HEK293 (cell line): Measurements from ENCODE around the gene ZBTB22.

Source experiments
- CTCF ChIA-PET: fragments of 350-600 bp; formaldehyde crosslinking; extraction: SDS; loops from one replicate; lab custom pipeline; 2021; ENCODE audit warnings: antibody characterized with exemption; lab: Yijun Ruan, JAX
- POLR2A ChIA-PET: fragments of 300-600 bp; formaldehyde crosslinking; extraction: SDS; loops from one replicate; lab custom pipeline; 2020; ENCODE audit warnings: antibody characterized with exemption, inconsistent platforms; lab: Yijun Ruan, JAX
- H3K27ac ChIP-seq: fragments of 200-500 bp; sonication (Bioruptor generic); 2 replicates; pipeline ENCODE4 v1.5.1; 2014; ENCODE audit warnings: low read depth, low read length, control low read depth, inconsistent platforms; ENCODE audit errors: extremely low read depth
- H3K36me3 ChIP-seq, 2 experiments: fragments of 200-500 bp in 1 of 2; sonication (Bioruptor generic) in 1 of 2; 1 replicate in 1 of 2; 2 replicates in 1 of 2; pipeline ENCODE4 v1.5.1; 2014 to 2017; ENCODE audit warnings: inconsistent platforms in 2 of 2, low read length in 2 of 2; ENCODE audit not compliant: control insufficient read depth in 2 of 2, insufficient read depth in 1 of 2
- H3K4me1 ChIP-seq: fragments of 200-500 bp; sonication (Bioruptor generic); 2 replicates; pipeline ENCODE4 v1.5.1; 2014; ENCODE audit warnings: mild to moderate bottlenecking, low read length, inconsistent platforms; ENCODE audit not compliant: control insufficient read depth, insufficient read depth
- H3K4me3 ChIP-seq: 2 replicates; pipeline ENCODE4 v1.5.1; 2011; ENCODE audit warnings: low read depth, mild to moderate bottlenecking, control low read depth, low read length, moderate library complexity
- H3K9me3 ChIP-seq: fragments of 200-500 bp; sonication (Bioruptor generic); 2 replicates; pipeline ENCODE4 v1.5.1; 2014; ENCODE audit warnings: low read depth, low read length, inconsistent platforms; ENCODE audit not compliant: control insufficient read depth, insufficient read depth
- GLIS2 ChIP-seq: fragments of 450-650 bp; formaldehyde crosslinking; IDR thresholded peaks from 2 replicates; pipeline ENCODE4 v1.5.1; 2016; ENCODE audit warnings: missing biosample characterization, missing genetic modification characterization
- IKZF3 ChIP-seq: fragments of 450-650 bp; IDR thresholded peaks from 2 replicates; pipeline ENCODE4 v1.5.0; 2018; ENCODE audit warnings: missing biosample characterization, mild to moderate bottlenecking, missing genetic modification characterization, moderate library complexity
- SP3 ChIP-seq: fragments of 450-650 bp; formaldehyde crosslinking; IDR thresholded peaks from 2 replicates; pipeline ENCODE4 v1.5.1; 2016; ENCODE audit warnings: missing biosample characterization, missing genetic modification characterization
- TCF7L2 ChIP-seq: IDR thresholded peaks from 2 replicates; pipeline ENCODE4 v1.6.1; 2011; ENCODE audit warnings: low read depth, mild to moderate bottlenecking, inconsistent platforms, low read length, moderate library complexity, borderline replicate concordance
- ZBTB20 ChIP-seq: fragments of 450-650 bp; formaldehyde crosslinking; IDR thresholded peaks from 2 replicates; pipeline ENCODE4 v1.5.1; 2016; ENCODE audit warnings: missing biosample characterization, missing genetic modification characterization
- ZIC2 ChIP-seq: fragments of 450-650 bp; formaldehyde crosslinking; IDR thresholded peaks from 2 replicates; pipeline ENCODE4 v1.5.1; 2016; ENCODE audit warnings: missing biosample characterization, missing genetic modification characterization
- ZNF157 ChIP-seq: fragments of 450-650 bp; formaldehyde crosslinking; IDR thresholded peaks from 2 replicates; pipeline ENCODE4 v1.5.1; 2016; ENCODE audit warnings: missing biosample characterization, missing genetic modification characterization
- ZNF16 ChIP-seq: fragments of 450-650 bp; formaldehyde crosslinking; IDR thresholded peaks from 2 replicates; pipeline ENCODE4 v1.5.1; 2016; ENCODE audit warnings: low read depth, missing biosample characterization, missing genetic modification characterization
- ZNF23 ChIP-seq: fragments of 450-650 bp; formaldehyde crosslinking; IDR thresholded peaks from 2 replicates; pipeline ENCODE4 v1.5.1; 2016; ENCODE audit warnings: missing biosample characterization, missing genetic modification characterization, borderline replicate concordance
- ZNF404 ChIP-seq: fragments of 450-650 bp; formaldehyde crosslinking; IDR thresholded peaks from 2 replicates; pipeline ENCODE4 v1.5.1; 2017; ENCODE audit warnings: missing biosample characterization, missing genetic modification characterization
- ZNF501 ChIP-seq: fragments of 450-650 bp; formaldehyde crosslinking; IDR thresholded peaks from 2 replicates; pipeline ENCODE4 v1.5.1; 2016; ENCODE audit warnings: missing biosample characterization, missing genetic modification characterization
- ZNF626 ChIP-seq: fragments of 450-650 bp; sonication (Bioruptor Pico); formaldehyde crosslinking; IDR thresholded peaks from 2 replicates; pipeline ENCODE4 v1.5.1; 2018; ENCODE audit warnings: missing biosample characterization, missing genetic modification characterization, inconsistent platforms
- ZNF76 ChIP-seq: fragments of 450-650 bp; formaldehyde crosslinking; IDR thresholded peaks from 2 replicates; pipeline ENCODE4; 2016; ENCODE audit warnings: low read depth, missing biosample characterization, missing genetic modification characterization, borderline replicate concordance
- ZNF768 ChIP-seq: fragments of 450-650 bp; formaldehyde crosslinking; IDR thresholded peaks from 2 replicates; pipeline ENCODE4 v1.5.1; 2018; ENCODE audit warnings: missing biosample characterization, mild to moderate bottlenecking, missing genetic modification characterization
- TF ChIP-seq, protein P1 (sequence below): fragments of 450-650 bp; formaldehyde crosslinking; IDR thresholded peaks from 2 replicates; pipeline ENCODE4 v1.5.1; 2016; ENCODE audit warnings: missing biosample characterization, missing genetic modification characterization
- TF ChIP-seq, protein P2 (sequence below): fragments of 450-650 bp; formaldehyde crosslinking; IDR thresholded peaks from 2 replicates; pipeline ENCODE4 v1.5.1; 2016; ENCODE audit warnings: missing biosample characterization, missing genetic modification characterization
- TF ChIP-seq, protein P3 (sequence below): fragments of 450-650 bp; formaldehyde crosslinking; IDR thresholded peaks from 2 replicates; pipeline ENCODE4 v1.5.1; 2016; ENCODE audit warnings: missing biosample characterization, missing genetic modification characterization, borderline replicate concordance

Gene ZBTB22

DNA sequence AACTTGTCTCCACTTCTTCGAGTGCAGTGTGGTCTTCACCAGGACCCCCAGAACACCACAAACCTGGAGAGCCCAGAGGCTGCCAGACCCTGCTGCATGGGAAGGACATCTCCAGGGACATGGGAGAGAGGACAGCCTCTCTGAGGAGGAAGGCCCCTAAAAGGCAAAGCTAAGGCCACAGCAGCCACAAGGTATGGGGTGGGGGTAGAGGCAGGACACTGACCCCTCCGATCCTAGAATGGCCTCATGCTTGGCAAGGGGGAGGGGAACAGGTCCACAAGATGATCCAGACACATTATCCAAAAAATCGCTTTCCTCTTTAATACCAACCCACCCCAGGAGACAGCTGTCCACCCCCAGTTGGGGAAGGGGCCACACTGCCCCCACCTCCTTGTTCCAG lies 38.7 kb downstream of the ZBTB22 start (continued):
- TF ChIP-seq, protein P1, sequence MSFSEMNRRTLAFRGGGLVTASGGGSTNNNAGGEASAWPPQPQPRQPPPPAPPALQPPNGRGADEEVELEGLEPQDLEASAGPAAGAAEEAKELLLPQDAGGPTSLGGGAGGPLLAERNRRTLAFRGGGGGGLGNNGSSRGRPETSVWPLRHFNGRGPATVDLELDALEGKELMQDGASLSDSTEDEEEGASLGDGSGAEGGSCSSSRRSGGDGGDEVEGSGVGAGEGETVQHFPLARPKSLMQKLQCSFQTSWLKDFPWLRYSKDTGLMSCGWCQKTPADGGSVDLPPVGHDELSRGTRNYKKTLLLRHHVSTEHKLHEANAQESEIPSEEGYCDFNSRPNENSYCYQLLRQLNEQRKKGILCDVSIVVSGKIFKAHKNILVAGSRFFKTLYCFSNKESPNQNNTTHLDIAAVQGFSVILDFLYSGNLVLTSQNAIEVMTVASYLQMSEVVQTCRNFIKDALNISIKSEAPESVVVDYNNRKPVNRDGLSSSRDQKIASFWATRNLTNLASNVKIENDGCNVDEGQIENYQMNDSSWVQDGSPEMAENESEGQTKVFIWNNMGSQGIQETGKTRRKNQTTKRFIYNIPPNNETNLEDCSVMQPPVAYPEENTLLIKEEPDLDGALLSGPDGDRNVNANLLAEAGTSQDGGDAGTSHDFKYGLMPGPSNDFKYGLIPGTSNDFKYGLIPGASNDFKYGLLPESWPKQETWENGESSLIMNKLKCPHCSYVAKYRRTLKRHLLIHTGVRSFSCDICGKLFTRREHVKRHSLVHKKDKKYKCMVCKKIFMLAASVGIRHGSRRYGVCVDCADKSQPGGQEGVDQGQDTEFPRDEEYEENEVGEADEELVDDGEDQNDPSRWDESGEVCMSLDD = no peak
- TF ChIP-seq ZNF404 (tag by site-specific recombination) = no peak
- no peak for TF ChIP-seq ZNF768

DNA sequence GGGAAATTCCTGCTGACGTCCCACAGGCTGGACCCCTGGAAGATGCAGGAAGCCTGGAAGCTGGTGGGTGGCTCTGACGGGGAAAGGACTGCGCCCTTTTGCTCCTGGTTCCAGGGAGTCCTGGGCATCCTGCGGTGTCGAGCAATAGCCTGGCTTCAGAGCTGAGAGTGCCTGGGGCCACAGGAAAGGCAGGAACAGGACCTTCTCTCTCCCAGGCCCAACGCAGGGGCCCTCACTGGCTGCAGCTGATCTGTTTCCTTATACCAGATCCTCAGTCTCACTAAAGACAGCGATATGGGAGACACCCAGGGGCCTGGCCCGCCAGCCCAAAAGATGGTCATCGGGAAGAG lies 39.2 kb downstream of the ZBTB22 start:
- TF ChIP-seq ZNF157 (tag by site-specific recombination) (no peak), IKZF3 (tag by site-specific recombination) (peak; percentile 70), ZNF626 (tag by site-specific recombination) (no peak), ZIC2 (tag by site-specific recombination) (0 out of 2 replicates have a peak, but pooled peaks have one; percentile 39)
- Histone ChIP-seq H3K4me1 (peaks cover 30% of the 10 kb centered on the region), H3K4me3 (no peak overlapping the region), H3K9me3 (no peaks in the 10 kb centered on the region), H3K27ac (no peak overlapping the region), H3K36me3 (peaks cover 26 to 85% of the 10 kb centered on the region in 2 experiments)
- ChIA-PET CTCF (interaction anchor here (0.6 to 2.7 kb wide), 12 partner anchors 11 to 293 kb away, joined by 3 to 13 read pairs (median 5); partner anchors contain the start of genes PFDN6, RGL2 and WDR46), POLR2A (interaction anchor here (1.7 to 6.5 kb wide), 8 partner anchors 11 to 307 kb away, joined by 6 to 92 read pairs (median 22); partner anchors contain the start of genes CUTA, PFDN6, RGL2 and WDR46)

DNA sequence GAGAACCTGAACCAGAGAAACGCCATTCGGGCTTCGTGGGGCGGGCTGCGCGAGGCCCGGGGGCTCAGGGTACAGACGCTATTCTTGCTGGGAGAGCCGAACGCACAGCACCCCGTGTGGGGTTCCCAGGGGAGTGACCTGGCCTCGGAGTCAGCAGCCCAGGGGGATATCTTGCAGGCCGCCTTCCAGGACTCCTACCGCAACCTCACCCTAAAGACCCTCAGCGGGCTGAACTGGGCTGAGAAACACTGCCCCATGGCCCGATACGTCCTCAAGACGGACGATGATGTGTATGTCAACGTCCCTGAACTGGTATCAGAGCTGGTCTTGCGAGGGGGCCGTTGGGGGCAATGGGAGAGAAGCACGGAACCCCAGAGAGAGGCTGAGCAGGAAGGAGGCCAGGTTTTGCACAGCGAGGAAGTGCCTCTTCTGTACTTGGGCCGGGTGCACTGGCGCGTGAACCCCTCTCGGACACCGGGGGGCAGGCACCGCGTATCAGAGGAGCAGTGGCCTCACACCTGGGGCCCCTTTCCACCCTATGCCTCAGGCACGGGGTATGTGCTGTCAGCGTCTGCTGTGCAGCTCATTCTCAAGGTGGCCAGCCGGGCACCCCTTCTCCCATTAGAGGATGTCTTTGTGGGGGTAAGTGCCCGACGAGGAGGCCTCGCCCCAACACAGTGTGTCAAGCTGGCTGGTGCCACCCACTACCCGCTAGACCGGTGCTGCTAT lies 39.7 kb downstream of the ZBTB22 start:
- Histone ChIP-seq H3K4me3 (peak overlapping the region; percentile 56), H3K36me3 (peaks cover 23 to 88% of the 10 kb centered on the region in 2 experiments), H3K9me3 (no peaks in the 10 kb centered on the region), H3K4me1 (peaks cover 31% of the 10 kb centered on the region), H3K27ac (peak overlapping the region; percentile 79)
- TF ChIP-seq SP3 (tag by site-specific recombination) = peak; percentile 48; the same call in 1 of the 2 replicates
- TF ChIP-seq, protein P1 = 0 out of 2 replicates have a peak, but pooled peaks have one; percentile 12
- TF ChIP-seq, protein P2, sequence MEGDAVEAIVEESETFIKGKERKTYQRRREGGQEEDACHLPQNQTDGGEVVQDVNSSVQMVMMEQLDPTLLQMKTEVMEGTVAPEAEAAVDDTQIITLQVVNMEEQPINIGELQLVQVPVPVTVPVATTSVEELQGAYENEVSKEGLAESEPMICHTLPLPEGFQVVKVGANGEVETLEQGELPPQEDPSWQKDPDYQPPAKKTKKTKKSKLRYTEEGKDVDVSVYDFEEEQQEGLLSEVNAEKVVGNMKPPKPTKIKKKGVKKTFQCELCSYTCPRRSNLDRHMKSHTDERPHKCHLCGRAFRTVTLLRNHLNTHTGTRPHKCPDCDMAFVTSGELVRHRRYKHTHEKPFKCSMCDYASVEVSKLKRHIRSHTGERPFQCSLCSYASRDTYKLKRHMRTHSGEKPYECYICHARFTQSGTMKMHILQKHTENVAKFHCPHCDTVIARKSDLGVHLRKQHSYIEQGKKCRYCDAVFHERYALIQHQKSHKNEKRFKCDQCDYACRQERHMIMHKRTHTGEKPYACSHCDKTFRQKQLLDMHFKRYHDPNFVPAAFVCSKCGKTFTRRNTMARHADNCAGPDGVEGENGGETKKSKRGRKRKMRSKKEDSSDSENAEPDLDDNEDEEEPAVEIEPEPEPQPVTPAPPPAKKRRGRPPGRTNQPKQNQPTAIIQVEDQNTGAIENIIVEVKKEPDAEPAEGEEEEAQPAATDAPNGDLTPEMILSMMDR = peak; percentile 49; the same call in 1 of the 2 replicates
- TF ChIP-seq TCF7L2 = no peak
- 0 out of 2 replicates have a peak, but pooled peaks have one; percentile 9 for TF ChIP-seq ZNF23 (tag by site-specific recombination)
- TF ChIP-seq ZNF76 (tag by site-specific recombination) = no peak
- no peak; the same call in 1 of the 2 replicates for TF ChIP-seq GLIS2 (tag by site-specific recombination)
- no peak for TF ChIP-seq ZNF157 (tag by site-specific recombination)
- TF ChIP-seq ZNF501 (tag by site-specific recombination) = no peak
- TF ChIP-seq ZBTB20 (tag by site-specific recombination) = peak; percentile 11
- TF ChIP-seq, protein P3, sequence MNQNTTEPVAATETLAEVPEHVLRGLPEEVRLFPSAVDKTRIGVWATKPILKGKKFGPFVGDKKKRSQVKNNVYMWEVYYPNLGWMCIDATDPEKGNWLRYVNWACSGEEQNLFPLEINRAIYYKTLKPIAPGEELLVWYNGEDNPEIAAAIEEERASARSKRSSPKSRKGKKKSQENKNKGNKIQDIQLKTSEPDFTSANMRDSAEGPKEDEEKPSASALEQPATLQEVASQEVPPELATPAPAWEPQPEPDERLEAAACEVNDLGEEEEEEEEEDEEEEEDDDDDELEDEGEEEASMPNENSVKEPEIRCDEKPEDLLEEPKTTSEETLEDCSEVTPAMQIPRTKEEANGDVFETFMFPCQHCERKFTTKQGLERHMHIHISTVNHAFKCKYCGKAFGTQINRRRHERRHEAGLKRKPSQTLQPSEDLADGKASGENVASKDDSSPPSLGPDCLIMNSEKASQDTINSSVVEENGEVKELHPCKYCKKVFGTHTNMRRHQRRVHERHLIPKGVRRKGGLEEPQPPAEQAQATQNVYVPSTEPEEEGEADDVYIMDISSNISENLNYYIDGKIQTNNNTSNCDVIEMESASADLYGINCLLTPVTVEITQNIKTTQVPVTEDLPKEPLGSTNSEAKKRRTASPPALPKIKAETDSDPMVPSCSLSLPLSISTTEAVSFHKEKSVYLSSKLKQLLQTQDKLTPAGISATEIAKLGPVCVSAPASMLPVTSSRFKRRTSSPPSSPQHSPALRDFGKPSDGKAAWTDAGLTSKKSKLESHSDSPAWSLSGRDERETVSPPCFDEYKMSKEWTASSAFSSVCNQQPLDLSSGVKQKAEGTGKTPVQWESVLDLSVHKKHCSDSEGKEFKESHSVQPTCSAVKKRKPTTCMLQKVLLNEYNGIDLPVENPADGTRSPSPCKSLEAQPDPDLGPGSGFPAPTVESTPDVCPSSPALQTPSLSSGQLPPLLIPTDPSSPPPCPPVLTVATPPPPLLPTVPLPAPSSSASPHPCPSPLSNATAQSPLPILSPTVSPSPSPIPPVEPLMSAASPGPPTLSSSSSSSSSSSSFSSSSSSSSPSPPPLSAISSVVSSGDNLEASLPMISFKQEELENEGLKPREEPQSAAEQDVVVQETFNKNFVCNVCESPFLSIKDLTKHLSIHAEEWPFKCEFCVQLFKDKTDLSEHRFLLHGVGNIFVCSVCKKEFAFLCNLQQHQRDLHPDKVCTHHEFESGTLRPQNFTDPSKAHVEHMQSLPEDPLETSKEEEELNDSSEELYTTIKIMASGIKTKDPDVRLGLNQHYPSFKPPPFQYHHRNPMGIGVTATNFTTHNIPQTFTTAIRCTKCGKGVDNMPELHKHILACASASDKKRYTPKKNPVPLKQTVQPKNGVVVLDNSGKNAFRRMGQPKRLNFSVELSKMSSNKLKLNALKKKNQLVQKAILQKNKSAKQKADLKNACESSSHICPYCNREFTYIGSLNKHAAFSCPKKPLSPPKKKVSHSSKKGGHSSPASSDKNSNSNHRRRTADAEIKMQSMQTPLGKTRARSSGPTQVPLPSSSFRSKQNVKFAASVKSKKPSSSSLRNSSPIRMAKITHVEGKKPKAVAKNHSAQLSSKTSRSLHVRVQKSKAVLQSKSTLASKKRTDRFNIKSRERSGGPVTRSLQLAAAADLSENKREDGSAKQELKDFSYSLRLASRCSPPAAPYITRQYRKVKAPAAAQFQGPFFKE (tag by site-specific recombination) = no peak
- no peak for TF ChIP-seq ZNF16 (tag by site-specific recombination)
- CTCF ChIA-PET = interaction anchor here (0.6 to 2.5 kb wide), 27 partner anchors 9 to 354 kb away, joined by 3 to 22 read pairs (median 5); partner anchors contain the start of genes CUTA, PFDN6 and WDR46
- POLR2A ChIA-PET = interaction anchor here (0.7 to 6.5 kb wide), 28 partner anchors 12 to 306 kb away, joined by 3 to 92 read pairs (median 6); partner anchors contain the start of genes BAK1, CUTA, PFDN6 and RGL2
